HepG2 (cell line): Measurements from ENCODE around the gene NAPB. TPM values are rescaled to one million over a fixed set of nuclear protein-coding genes. Genes with fewer than 3 reads are reported as not detected.

Experiments used
- ERF ChIP-seq: IDR thresholded peaks from 2 replicates; pipeline ENCODE4 v1.6.1; 2018; ENCODE audit warnings: missing biosample characterization, missing genetic modification reagents
- FOXO4 ChIP-seq: sonication (generic); formaldehyde crosslinking; conservative IDR thresholded peaks from 2 replicates; pipeline ENCODE4 v1.8.1; 2023; ENCODE audit warnings: missing genetic modification reagents
- GPN1 ChIP-seq: sonication (generic); formaldehyde crosslinking; IDR thresholded peaks from 2 replicates; pipeline ENCODE4 v1.5.1; 2020; ENCODE audit warnings: missing genetic modification reagents, borderline replicate concordance
- MYC ChIP-seq: sonication (generic); formaldehyde crosslinking; IDR thresholded peaks from 2 replicates; pipeline ENCODE4 v1.9.0; 2021; ENCODE audit warnings: missing genetic modification reagents, borderline replicate concordance
- NR2F2 ChIP-seq: IDR thresholded peaks from 2 replicates; pipeline ENCODE4 v1.6.1; 2012; ENCODE audit warnings: low read depth, inconsistent platforms, borderline replicate concordance
- NR2F6 ChIP-seq, 2 experiments: IDR thresholded peaks; 2 replicates each; pipeline ENCODE4 v1.6.1; 2016; ENCODE audit warnings: antibody characterized with exemption in 1 of 2, mild to moderate bottlenecking in 1 of 2
- ZNF225 ChIP-seq: sonication (generic); formaldehyde crosslinking; IDR thresholded peaks from 2 replicates; pipeline ENCODE4 v1.4.0; 2020; ENCODE audit warnings: mild to moderate bottlenecking, missing genetic modification reagents
- ZNF317 ChIP-seq: sonication (generic); formaldehyde crosslinking; IDR thresholded peaks from 2 replicates; pipeline ENCODE4 v1.5.0; 2020; ENCODE audit warnings: mild to moderate bottlenecking, missing genetic modification reagents
- ZNF550 ChIP-seq: sonication (generic); formaldehyde crosslinking; IDR thresholded peaks from 2 replicates; pipeline ENCODE4 v1.4.0; 2020; ENCODE audit warnings: mild to moderate bottlenecking, missing genetic modification reagents, borderline replicate concordance
- ZNF577 ChIP-seq: sonication (generic); formaldehyde crosslinking; IDR thresholded peaks from 2 replicates; pipeline ENCODE4 v1.4.0; 2020; ENCODE audit warnings: mild to moderate bottlenecking, low read depth, missing genetic modification reagents, borderline replicate concordance
- ZNF766 ChIP-seq: sonication (generic); formaldehyde crosslinking; IDR thresholded peaks from 2 replicates; pipeline ENCODE4 v1.5.0; 2020; ENCODE audit warnings: missing genetic modification reagents, borderline replicate concordance
- ZNF792 ChIP-seq: IDR thresholded peaks from 2 replicates; pipeline ENCODE4 v1.6.1; 2016
- polyA plus RNA-seq, 8 experiments: library from polyadenylated mRNA; depleted of rRNA in 3 of 8; stranded (reverse) in 7 of 8; unstranded in 1 of 8; fragments of >200 nt; fragmentation: Illumina TruSeq in 4 of 8; extraction: Trizol in 4 of 8; gene quantifications; 2 replicates each; pipeline versions ENCODE4 v1.2.1 to v1.2.3, GENCODE V29; 2011 to 2016; ENCODE audit warnings: low read depth in 4 of 8, missing spikeins in 1 of 8, mixed read lengths in 1 of 8; ENCODE audit not compliant: insufficient read depth in 1 of 8
- total RNA-seq, 5 experiments: library from RNA; depleted of rRNA; stranded (reverse); fragments of >200 nt; fragmentation: Illumina TruSeq; extraction: Trizol; gene quantifications; 2 replicates each; pipeline ENCODE4 v1.2.3, GENCODE V29; 2016; ENCODE audit warnings: low read depth in 1 of 5
- TF ChIP-seq, protein P1 (sequence below): sonication (generic); formaldehyde crosslinking; IDR thresholded peaks from 2 replicates; pipeline ENCODE4 v1.5.0; 2020; ENCODE audit warnings: mild to moderate bottlenecking, missing genetic modification reagents, borderline replicate concordance
- TF ChIP-seq, protein P2 (sequence below): sonication (generic); formaldehyde crosslinking; IDR thresholded peaks from 2 replicates; pipeline ENCODE4 v1.9.0; 2022; ENCODE audit warnings: missing genetic modification reagents, mild to moderate bottlenecking, borderline replicate concordance
- TF ChIP-seq, protein P3 (sequence below): sonication (generic); formaldehyde crosslinking; IDR thresholded peaks from 2 replicates; pipeline ENCODE4 v1.8.1; 2022; ENCODE audit warnings: mild to moderate bottlenecking, missing genetic modification reagents

The NAPB gene
- total and polyA plus RNA-seq, 2 of the 13 experiments (the other 11 are each of a cell fraction or from before 2014, with no cell fraction given) = 15.2 to 16.1 TPM

- TF ChIP-seq, protein P1, sequence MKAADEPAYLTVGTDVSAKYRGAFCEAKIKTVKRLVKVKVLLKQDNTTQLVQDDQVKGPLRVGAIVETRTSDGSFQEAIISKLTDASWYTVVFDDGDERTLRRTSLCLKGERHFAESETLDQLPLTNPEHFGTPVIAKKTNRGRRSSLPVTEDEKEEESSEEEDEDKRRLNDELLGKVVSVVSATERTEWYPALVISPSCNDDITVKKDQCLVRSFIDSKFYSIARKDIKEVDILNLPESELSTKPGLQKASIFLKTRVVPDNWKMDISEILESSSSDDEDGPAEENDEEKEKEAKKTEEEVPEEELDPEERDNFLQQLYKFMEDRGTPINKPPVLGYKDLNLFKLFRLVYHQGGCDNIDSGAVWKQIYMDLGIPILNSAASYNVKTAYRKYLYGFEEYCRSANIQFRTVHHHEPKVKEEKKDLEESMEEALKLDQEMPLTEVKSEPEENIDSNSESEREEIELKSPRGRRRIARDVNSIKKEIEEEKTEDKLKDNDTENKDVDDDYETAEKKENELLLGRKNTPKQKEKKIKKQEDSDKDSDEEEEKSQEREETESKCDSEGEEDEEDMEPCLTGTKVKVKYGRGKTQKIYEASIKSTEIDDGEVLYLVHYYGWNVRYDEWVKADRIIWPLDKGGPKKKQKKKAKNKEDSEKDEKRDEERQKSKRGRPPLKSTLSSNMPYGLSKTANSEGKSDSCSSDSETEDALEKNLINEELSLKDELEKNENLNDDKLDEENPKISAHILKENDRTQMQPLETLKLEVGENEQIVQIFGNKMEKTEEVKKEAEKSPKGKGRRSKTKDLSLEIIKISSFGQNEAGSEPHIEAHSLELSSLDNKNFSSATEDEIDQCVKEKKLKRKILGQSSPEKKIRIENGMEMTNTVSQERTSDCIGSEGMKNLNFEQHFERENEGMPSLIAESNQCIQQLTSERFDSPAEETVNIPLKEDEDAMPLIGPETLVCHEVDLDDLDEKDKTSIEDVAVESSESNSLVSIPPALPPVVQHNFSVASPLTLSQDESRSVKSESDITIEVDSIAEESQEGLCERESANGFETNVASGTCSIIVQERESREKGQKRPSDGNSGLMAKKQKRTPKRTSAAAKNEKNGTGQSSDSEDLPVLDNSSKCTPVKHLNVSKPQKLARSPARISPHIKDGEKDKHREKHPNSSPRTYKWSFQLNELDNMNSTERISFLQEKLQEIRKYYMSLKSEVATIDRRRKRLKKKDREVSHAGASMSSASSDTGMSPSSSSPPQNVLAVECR (CRISPR knock-in tag) = no peak
- TF ChIP-seq ZNF766 (CRISPR knock-in tag) (no peak), NR2F2 (no peak), ZNF225 (CRISPR knock-in tag) (no peak), ZNF577 (CRISPR knock-in tag) (no peak), ZNF317 (no peak), MYC (0 out of 2 replicates have a peak, but pooled peaks have one; percentile 16), FOXO4 (CRISPR knock-in tag) (no peak), ZNF550 (no peak), GPN1 (CRISPR knock-in tag) (0 out of 2 replicates have a peak, but pooled peaks have one; percentile 38), ZNF792 (CRISPR knock-in tag) (no peak), NR2F6 (IDR thresholded peaks at IDR 0.05) (no peak), NR2F6 (CRISPR knock-in tag; IDR thresholded peaks at IDR 0.05) (no peak), ERF (CRISPR knock-in tag) (no peak)
- TF ChIP-seq, protein P2, sequence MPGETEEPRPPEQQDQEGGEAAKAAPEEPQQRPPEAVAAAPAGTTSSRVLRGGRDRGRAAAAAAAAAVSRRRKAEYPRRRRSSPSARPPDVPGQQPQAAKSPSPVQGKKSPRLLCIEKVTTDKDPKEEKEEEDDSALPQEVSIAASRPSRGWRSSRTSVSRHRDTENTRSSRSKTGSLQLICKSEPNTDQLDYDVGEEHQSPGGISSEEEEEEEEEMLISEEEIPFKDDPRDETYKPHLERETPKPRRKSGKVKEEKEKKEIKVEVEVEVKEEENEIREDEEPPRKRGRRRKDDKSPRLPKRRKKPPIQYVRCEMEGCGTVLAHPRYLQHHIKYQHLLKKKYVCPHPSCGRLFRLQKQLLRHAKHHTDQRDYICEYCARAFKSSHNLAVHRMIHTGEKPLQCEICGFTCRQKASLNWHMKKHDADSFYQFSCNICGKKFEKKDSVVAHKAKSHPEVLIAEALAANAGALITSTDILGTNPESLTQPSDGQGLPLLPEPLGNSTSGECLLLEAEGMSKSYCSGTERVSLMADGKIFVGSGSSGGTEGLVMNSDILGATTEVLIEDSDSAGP = peak; percentile 37; the same call in 1 of the 2 replicates
- TF ChIP-seq, protein P3, sequence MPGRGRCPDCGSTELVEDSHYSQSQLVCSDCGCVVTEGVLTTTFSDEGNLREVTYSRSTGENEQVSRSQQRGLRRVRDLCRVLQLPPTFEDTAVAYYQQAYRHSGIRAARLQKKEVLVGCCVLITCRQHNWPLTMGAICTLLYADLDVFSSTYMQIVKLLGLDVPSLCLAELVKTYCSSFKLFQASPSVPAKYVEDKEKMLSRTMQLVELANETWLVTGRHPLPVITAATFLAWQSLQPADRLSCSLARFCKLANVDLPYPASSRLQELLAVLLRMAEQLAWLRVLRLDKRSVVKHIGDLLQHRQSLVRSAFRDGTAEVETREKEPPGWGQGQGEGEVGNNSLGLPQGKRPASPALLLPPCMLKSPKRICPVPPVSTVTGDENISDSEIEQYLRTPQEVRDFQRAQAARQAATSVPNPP (CRISPR knock-in tag) = no peak
Measured at GRCh38 chr20:23365390-23366165, 55.7 kb downstream of the NAPB start (continued).
